IPS-15b (cell line): ENCODE results near the gene ATP5PD.
A peak's percentile ranks its signal among the peaks of the same experiment; 100 is the strongest.

ENCODE experiments used
- H3K27me3 ChIP-seq: one replicate; pipeline ENCODE4 v1.6.1; 2013; ENCODE audit warnings: low read length; ENCODE audit not compliant: control insufficient read depth, insufficient read depth
- H3K36me3 ChIP-seq: one replicate; pipeline ENCODE4 v1.6.1; 2013; ENCODE audit warnings: low read length; ENCODE audit not compliant: control insufficient read depth, insufficient read depth
- H3K4me1 ChIP-seq: one replicate; pipeline ENCODE4 v1.6.1; 2013; ENCODE audit warnings: mild to moderate bottlenecking, low read length; ENCODE audit not compliant: control insufficient read depth, insufficient read depth
- H3K4me3 ChIP-seq: one replicate; pipeline ENCODE4 v1.5.1; 2013; ENCODE audit warnings: low read depth, low read length
- H3K9ac ChIP-seq: one replicate; pipeline ENCODE4 v1.6.1; 2013; ENCODE audit warnings: low read depth, mild to moderate bottlenecking, low read length
- H3K9me3 ChIP-seq: one replicate; pipeline ENCODE4 v1.6.1; 2013; ENCODE audit warnings: mild to moderate bottlenecking, low read length; ENCODE audit not compliant: control insufficient read depth, insufficient read depth

The ATP5PD gene

DNA sequence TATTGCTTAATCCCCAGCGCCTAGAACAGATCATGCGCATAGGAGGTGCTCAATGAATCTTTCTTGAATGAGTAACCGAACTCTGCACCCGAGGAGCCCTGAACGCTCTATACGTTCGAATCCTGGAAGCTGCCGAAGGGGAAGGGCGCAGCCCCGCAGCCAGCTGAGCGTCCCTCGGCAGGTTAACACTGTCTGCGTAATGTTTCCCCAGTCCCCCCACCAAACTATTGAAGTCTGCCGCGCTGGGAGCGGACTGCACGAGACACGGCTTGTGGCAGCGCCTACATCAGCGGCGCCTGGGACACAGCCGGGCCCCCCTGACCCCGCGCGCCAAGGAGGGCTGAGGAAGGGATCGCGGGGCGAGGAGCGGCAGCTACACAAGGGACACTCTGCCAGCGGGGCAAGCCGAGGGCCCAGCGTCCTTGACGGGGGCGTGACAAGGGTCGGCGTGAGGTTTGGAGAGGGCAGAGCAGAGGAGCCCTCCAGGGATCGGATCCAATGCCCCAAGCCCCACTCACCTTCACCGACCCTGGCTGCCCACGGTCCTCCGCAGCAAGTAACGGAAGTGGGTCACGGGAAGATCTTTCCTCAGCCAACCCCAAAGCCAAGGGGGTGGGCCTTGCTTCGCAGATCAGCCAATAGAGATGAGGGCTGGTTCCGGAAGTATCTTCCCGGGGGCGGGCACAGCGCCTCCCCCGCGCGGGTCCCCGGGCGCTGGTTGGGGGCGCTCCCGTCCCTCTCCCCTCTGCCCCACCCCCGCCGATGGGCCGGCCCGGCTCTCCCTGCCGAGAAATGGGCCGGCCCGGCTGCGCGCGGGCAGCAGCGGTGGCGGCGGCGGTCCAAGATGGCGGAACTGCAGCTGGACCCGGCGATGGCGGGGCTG lies at the start of gene ATP5PD, which contains the start of gene KCTD2:
ATP5PD (minus strand) TSS at position 563 of the 883 bp plus-strand sequence. CDS start 4,319 bp downstream, outside the sequence.
KCTD2 (plus strand) TSS at position 819 of the 883 bp plus-strand sequence; CDS start at position 845, 26 bp downstream.
- Histone ChIP-seq H3K36me3 (peaks cover 10% of the 10 kb centered on the region), H3K9ac (peak within 1 kb of the TSS; percentile 90), H3K4me3 (peak within 1 kb of the TSS; percentile 99), H3K4me1 (peaks cover 16% of the 10 kb centered on the region), H3K9me3 (no peaks in the 10 kb centered on the region), H3K27me3 (no peaks in the 10 kb centered on the region)

DNA sequence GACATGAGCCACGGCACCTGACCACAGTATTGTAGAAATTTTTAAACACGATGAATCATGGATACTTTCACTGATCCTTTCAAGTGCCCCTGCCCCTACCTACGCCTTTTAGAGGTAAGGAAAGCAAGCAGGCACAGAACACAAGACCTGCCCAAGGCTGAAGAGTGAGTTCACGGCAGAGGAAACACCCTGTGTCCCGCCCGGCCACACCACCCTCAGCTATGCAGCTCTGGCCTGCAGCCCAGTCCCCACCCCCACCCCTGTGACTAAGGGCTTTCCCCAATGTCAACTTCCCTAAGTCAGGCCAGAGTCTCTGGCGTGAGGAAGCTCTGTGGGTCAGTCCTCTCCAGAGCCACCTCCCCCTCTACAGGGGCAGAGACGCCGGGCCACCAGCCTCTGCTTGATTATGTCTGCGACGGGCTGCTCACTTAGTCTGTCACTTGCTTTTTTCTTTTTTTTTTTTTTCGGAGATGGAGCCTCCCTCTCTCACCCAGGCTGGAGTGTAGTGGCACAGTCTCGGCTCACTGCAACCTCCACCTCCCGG lies 49.4 kb upstream of the ATP5PD start:
- Histone ChIP-seq H3K4me3 (no peak overlapping the region), H3K9ac (no peak overlapping the region), H3K36me3 (peaks cover 14% of the 10 kb centered on the region), H3K4me1 (peaks cover 4% of the 10 kb centered on the region), H3K27me3 (no peaks in the 10 kb centered on the region), H3K9me3 (no peaks in the 10 kb centered on the region)

DNA sequence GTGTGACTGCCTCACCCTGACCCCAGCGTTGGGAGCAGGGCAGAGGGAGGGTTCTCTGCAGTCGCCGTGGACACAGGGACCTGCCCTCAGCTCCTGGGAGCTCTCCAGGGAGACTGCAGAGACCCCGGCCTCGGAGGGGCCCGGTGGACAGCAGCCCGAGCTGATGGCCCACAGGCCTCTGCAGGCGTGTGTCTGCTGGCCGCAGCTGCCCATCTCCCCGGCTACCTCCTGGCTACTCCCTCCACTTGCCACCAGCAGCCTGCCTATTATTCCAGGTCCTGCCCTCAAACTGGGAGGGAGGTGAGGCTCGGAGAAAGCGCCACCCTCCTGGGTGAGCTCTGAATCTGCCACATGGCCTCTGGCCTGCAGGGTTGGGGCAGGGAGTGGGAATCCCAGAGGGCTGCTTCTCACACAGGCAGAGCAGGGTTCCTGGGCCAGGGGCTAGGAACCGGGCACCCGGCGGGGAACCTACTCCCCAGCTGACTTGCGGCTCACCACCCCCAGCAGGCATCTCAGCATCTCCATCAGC lies 48.2 kb upstream of the ATP5PD start:
- no peaks in the 10 kb centered on the region for H3K27me3 ChIP-seq
- H3K9ac ChIP-seq: no peak overlapping the region
- no peaks in the 10 kb centered on the region for H3K9me3 ChIP-seq
- peaks cover 7% of the 10 kb centered on the region for H3K4me1 ChIP-seq
- H3K4me3 ChIP-seq: no peak overlapping the region
- H3K36me3 ChIP-seq: peaks cover 8% of the 10 kb centered on the region

DNA sequence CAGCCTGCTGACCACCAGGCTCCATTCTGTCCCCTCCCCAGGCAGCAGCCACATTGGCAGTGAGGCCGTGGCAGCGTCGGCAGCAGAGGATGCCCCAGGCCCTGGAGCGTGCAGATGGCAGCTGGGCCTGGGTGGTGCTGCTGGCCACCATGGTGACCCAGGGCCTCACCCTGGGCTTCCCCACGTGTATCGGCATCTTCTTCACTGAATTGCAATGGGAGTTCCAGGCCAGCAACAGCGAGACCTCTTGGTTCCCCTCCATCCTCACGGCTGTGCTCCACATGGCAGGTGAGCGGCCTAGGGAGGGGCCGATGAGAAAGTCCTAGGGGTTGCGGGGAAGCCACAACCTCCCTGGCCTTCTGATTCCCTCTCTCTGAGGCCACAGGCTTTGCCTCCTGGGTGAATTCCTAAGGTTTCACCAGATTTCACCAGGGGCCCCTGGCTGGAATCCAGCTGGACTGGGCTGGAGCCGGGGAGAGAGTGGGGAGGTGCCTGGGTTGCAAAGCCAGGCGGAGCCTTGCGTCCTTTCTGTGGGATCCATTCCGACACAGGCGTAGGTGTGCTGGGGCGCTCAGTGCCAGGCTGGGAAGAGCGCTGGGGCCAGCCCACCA lies 46.9 kb upstream of the ATP5PD start:
- Histone ChIP-seq H3K9ac (no peak overlapping the region), H3K9me3 (no peaks in the 10 kb centered on the region), H3K4me1 (peaks cover 13% of the 10 kb centered on the region), H3K27me3 (no peaks in the 10 kb centered on the region), H3K4me3 (no peak overlapping the region), H3K36me3 (peaks cover under 1% of the 10 kb centered on the region)

DNA sequence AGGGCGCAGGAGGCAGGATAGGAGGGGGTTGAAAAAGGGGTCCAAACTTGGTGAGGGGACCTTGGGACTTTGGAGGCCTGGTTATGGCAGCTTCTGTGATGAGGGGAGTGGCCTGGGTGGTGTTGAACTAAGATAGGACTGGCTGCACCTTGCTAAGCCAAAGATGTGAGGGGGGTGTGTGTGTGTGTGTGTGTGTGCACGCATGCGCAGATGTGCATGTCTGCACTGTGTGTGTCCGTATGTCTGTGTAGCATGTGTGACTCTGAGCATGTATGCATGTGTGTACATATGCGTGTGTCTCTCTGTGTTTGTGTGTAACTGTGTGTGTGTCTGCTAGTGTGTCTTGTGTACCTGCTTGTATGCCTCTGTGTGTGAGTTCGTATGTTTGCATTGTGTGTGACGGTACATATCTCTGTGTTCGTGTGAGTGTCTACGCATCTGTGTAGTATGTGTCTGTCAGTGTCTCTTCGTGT lies 45.1 kb upstream of the ATP5PD start:
- no peaks in the 10 kb centered on the region for H3K9me3 ChIP-seq
- peaks cover 14% of the 10 kb centered on the region for H3K4me1 ChIP-seq
- H3K9ac ChIP-seq: no peak overlapping the region
- no peak overlapping the region for H3K4me3 ChIP-seq
- no peaks in the 10 kb centered on the region for H3K36me3 ChIP-seq
- no peaks in the 10 kb centered on the region for H3K27me3 ChIP-seq

DNA sequence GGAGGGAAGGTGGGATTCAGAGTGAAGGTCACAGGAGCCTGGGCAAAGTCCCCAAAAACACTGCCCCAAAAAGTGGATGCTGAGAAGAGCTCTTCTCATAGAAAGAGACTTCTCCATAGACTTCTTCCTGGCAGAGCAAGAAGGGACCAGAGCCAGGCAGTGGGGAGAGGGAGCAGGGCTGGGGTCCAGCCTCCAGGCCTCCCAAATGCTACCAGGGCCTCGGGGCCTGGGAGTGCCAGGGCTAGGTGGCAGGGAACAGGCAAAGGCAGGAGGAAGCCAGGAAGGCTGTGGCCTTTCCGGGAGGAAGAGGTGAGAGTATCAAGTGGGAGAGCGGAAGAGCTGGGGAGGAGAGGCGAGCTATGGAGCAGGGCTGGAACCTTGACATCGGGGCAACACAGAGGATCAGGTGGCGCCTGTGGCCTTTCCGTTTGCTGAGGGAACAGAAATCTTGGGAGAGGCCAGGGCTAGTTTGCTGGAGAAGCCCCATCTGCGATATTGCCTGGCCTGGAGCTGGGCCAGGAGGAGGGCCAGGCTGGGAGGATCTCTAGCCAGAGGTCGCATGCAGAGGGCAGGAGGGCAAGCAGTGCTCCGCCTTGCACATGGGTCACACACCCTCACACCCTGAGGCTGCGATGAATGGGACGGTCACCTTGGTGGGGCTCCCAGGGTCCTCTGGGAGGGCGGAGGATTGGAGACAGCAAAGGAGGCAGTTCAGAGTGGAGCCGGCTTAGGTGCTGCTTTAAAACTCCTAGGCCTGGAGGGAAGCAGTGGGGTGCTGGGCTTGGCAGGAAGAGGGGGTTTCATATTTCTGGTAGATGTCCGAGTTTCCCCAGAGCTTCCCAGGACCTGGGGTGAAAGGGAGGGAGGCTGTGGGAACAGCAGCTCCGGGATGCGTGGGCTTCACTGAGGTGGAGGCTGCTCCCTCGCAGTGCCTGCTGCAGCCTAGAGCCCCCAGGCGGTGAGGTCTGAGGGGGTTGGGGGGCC lies 44.4 kb upstream of the ATP5PD start:
- Histone ChIP-seq H3K4me3 (no peak overlapping the region), H3K27me3 (no peaks in the 10 kb centered on the region), H3K9me3 (no peaks in the 10 kb centered on the region), H3K9ac (peak overlapping the region; percentile 54), H3K36me3 (no peaks in the 10 kb centered on the region), H3K4me1 (peaks cover 14% of the 10 kb centered on the region)

DNA sequence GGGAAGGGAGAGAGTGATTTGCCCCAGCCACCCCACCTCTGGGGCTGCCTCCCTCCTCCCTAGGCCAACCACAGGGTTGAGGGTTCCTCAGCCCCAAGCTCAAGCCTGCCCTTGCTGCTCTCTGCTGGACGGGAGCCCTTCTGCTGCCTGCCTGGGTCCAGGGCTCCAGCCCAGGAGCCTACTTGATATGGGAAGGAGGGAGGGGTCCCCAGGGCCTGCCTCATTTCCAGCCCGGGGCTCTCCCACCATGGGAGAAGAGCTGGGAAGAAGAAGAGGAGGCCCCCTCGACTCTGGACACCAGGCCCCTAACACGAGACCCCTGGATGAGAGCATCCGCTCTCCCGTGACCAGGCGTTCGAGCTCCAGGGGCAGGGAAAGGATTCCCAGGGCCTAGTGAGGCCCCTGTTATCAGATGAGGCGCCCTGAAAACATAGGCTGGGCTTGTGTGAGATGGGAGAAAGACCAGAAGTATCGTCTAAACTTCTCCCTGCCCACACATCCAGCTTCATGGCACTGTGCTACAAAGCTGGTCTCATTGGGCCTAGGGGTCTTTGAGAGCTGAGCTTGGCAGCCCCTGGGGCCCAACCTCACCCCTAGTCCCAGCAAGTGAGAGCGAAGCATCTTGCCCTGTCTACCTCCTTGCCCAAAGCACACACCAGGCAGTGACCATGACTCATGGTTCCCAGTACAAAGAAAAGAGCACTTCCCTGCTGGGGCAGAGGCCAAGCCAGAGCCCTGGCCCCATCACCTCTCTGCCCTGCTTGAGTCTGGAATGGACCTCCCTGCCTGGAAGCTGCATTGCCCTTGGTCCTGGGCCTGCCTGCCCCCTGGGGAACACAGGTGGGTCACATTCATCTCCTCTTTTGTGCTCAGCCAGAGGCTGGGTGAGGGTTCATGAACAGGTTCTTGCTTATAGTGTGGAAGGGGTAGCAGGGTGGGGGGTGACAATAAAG lies 42.0 kb upstream of the ATP5PD start:
- H3K4me3 ChIP-seq: peak overlapping the region; percentile 78
- peak overlapping the region; percentile 87 for H3K9ac ChIP-seq
- no peaks in the 10 kb centered on the region for H3K36me3 ChIP-seq
- peaks cover 14% of the 10 kb centered on the region for H3K4me1 ChIP-seq
- no peaks in the 10 kb centered on the region for H3K9me3 ChIP-seq
- H3K27me3 ChIP-seq: no peaks in the 10 kb centered on the region

DNA sequence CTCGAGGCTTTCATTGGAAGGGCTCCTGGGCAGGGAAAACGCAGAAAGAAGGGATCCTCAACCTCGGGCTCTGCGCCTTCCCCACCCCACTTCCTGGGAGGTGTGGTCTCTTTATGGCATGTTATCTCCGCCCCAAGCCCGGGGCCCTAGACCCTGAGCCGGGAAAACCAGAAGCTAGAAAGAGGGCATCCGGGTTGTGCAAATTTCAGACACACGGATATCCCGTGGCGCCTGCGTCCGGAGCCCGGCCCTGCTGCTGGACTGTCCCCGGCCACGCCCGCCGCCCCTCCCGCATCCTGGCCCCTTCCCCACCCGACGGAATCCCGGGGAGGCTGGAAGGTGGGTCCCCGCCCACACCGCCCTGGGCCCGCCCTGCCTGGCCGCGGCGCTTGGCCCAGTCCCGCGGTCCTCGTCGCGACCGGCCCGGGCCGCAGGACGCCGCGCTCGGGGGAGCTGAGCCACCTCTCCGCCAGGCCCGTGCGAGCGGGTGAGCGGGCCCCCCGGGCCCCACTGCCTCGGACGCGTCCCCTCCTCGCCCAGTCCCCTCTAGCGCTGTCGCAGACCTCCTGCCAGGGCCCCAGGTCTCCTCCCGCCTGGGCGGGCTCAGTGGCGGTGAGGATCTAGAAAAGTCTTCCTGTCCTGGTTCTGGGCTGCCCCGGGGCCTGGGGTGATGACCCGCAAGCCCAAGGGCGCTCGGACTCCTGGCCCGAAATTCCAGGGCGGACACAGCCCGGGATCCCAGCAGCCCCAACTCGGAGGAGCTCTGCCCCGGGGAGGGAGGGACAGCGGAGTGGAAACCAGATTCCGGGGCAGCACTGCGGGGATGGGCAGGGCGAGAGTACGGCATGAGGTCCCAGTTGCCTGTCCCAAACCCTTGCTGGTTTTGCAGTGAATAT lies 41.0 kb upstream of the ATP5PD start, which contains the start of gene SLC16A5:
SLC16A5 (plus strand) TSS at position 397 of the 896 bp plus-strand sequence. CDS start 5,683 bp downstream, outside the sequence.
- H3K4me1 ChIP-seq: peaks cover 14% of the 10 kb centered on the region

DNA sequence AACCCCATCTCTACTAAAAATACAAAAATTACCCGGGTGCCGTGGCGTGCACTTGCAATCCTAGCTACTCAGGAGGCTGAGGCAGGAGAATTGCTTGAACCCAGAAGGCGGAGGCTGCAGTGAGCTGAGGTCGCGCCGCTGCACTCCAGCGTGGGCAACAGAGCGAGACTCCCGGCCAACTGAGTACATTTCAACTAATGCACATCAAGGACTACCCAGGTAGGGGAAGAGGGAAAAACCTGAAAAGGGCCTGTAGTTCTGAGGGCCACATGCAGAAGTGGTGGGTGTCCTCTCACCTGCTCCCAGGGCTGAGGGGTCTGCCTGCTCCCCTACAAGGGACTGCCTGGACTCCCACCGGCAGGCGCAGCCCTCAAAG lies 40.4 kb upstream of the ATP5PD start:
- Histone ChIP-seq H3K27me3 (no peaks in the 10 kb centered on the region), H3K36me3 (no peaks in the 10 kb centered on the region), H3K4me1 (peaks cover 17% of the 10 kb centered on the region), H3K4me3 (peak overlapping the region; percentile 78), H3K9ac (peak overlapping the region; percentile 88), H3K9me3 (no peaks in the 10 kb centered on the region)

More for the DNA sequence above, 41.0 kb upstream of the ATP5PD start, which contains the start of gene SLC16A5:
- Histone ChIP-seq H3K9ac (peak within 1 kb of the TSS; percentile 88), H3K27me3 (no peaks in the 10 kb centered on the region), H3K4me3 (peak within 1 kb of the TSS; percentile 78), H3K9me3 (no peaks in the 10 kb centered on the region), H3K36me3 (no peaks in the 10 kb centered on the region)
